HCT116 (cell line): ENCODE results near the gene NDUFA11. TPM values are rescaled to one million over a fixed set of nuclear protein-coding genes. Genes with fewer than 3 reads are reported as not detected.

ENCODE experiments used
- ATAC-seq: fragments of 200-7000 bp; cut with Tn5 transposase; 2 replicates; pipeline ENCODE4 v1.9.1; 2020; ENCODE audit warnings: mild to moderate bottlenecking, moderate library complexity
- BruUV-seq: library from RNA; stranded (reverse); fragments of 400-500 nt; replicated peaks from 2 replicates; lab custom pipeline; 2021; lab: Mats Ljungman, UMichigan
- CTCF ChIA-PET: fragments of 300-600 bp; sonication (Branson Sonifier 250); formaldehyde crosslinking; loops from one replicate; lab custom pipeline; 2021; ENCODE audit warnings: antibody characterized with exemption; lab: Charles Lee
- POLR2A ChIA-PET: fragments of 300-600, 350-600 bp; sonication (Branson Sonifier 250); formaldehyde crosslinking; loops from one replicate; lab custom pipeline; 2021; ENCODE audit warnings: antibody characterized with exemption; lab: Charles Lee
- RAD21 ChIA-PET, 2 experiments: fragments of 300-600 bp; sonication (Branson Sonifier 250); formaldehyde crosslinking; loops; one replicate each; lab custom pipeline; 2023; ENCODE audit warnings: low total read pairs in 2 of 2; ENCODE audit not compliant: uncharacterized antibody in 2 of 2, unreplicated experiment in 2 of 2, low non-redundant PET in 1 of 2; lab: Charles Lee
- DNase-seq: peaks from one replicate; pipeline ENCODE4 v3.0.0-alpha.2; 2010; ENCODE audit warnings: low read depth, low spot score
- H2AFZ ChIP-seq: fragments of 200-600 bp; shearing (Covaris generic), sonication (generic); 2 replicates; pipeline ENCODE4 v1.6.1; 2017; ENCODE audit warnings: low read depth, mixed run types, mixed read lengths, antibody characterized with exemption, low read length; ENCODE audit not compliant: poor library complexity, severe bottlenecking
- H3K27ac ChIP-seq: 2 replicates; pipeline ENCODE4 v1.5.1; 2012; ENCODE audit warnings: low read depth, low read length
- H3K27me3 ChIP-seq: fragments of 200-600 bp; sonication (generic); 2 replicates; pipeline ENCODE4 v1.6.1; 2016; ENCODE audit warnings: mixed run types, low read length, mixed read lengths; ENCODE audit not compliant: insufficient read depth
- H3K36me3 ChIP-seq, 2 experiments: fragments of 200-500 bp in 1 of 2; fragments of 200-600 bp in 1 of 2; sonication (Bioruptor generic) in 1 of 2; sonication (generic) in 1 of 2; 2 replicates each; pipeline versions ENCODE4 v1.5.1 to v1.6.1; 2014 to 2016; ENCODE audit warnings: low read length in 2 of 2, inconsistent platforms in 1 of 2, mixed read lengths in 1 of 2, mixed run types in 1 of 2; ENCODE audit not compliant: insufficient read depth in 2 of 2, control insufficient read depth in 1 of 2
- H3K4me1 ChIP-seq, 2 experiments: fragments of 200-600 bp in 1 of 2; sonication (generic) in 1 of 2; 2 replicates each; pipeline versions ENCODE4 v1.5.1 to v1.6.1; 2012 to 2017; ENCODE audit warnings: low read length in 2 of 2, inconsistent platforms in 1 of 2, mild to moderate bottlenecking in 1 of 2, mixed read lengths in 1 of 2, mixed run types in 1 of 2, moderate library complexity in 1 of 2; ENCODE audit not compliant: insufficient read depth in 2 of 2, control insufficient read depth in 1 of 2
- H3K4me2 ChIP-seq: fragments of 200-600 bp; sonication (generic); 2 replicates; pipeline ENCODE4 v1.6.1; 2017; ENCODE audit warnings: mixed run types, low read length, mixed read lengths
- H3K4me3 ChIP-seq, 2 experiments: fragments of 200-600 bp in 1 of 2; sonication (generic) in 1 of 2; replicated peaks in 1 of 2; 2 replicates each; pipeline ENCODE4 v1.5.1; 2011 to 2016; ENCODE audit warnings: low read length in 2 of 2, control low read depth in 1 of 2, low read depth in 1 of 2, mild to moderate bottlenecking in 1 of 2, mixed read lengths in 1 of 2, mixed run types in 1 of 2
- H3K79me2 ChIP-seq: fragments of 200-600 bp; sonication (generic); 2 replicates; pipeline ENCODE4 v1.6.1; 2017; ENCODE audit warnings: mild to moderate bottlenecking, mixed run types, low read length, moderate library complexity, mixed read lengths; ENCODE audit not compliant: insufficient read depth
- H3K9ac ChIP-seq: fragments of 200-600 bp; sonication (generic); 2 replicates; pipeline ENCODE4 v1.6.1; 2016; ENCODE audit warnings: low read length, mixed read lengths
- H3K9me2 ChIP-seq: fragments of 200-600 bp; sonication (generic), shearing (Covaris generic); 2 replicates; pipeline ENCODE4 v1.6.1; 2017; ENCODE audit warnings: mixed run types, mild to moderate bottlenecking, moderate library complexity; ENCODE audit not compliant: insufficient read depth
- H3K9me3 ChIP-seq, 2 experiments: fragments of 200-500 bp in 1 of 2; fragments of 200-600 bp in 1 of 2; sonication (Bioruptor generic) in 1 of 2; sonication (generic) in 1 of 2; 2 replicates each; pipeline ENCODE4 v1.6.1; 2014 to 2017; ENCODE audit warnings: low read length in 2 of 2, mixed read lengths in 2 of 2, inconsistent platforms in 1 of 2, low read depth in 1 of 2, mild to moderate bottlenecking in 1 of 2, mixed run types in 1 of 2, moderate library complexity in 1 of 2; ENCODE audit not compliant: control insufficient read depth in 1 of 2, insufficient read depth in 1 of 2
- H4K20me1 ChIP-seq: fragments of 200-600 bp; sonication (generic), shearing (Covaris generic); 2 replicates; pipeline ENCODE4 v1.6.1; 2017; ENCODE audit warnings: mixed run types, mild to moderate bottlenecking, moderate library complexity; ENCODE audit not compliant: insufficient read depth
- EZH2 ChIP-seq: fragments of 200-600 bp; sonication (generic); IDR thresholded peaks from 2 replicates; pipeline ENCODE4 v1.6.1; 2017; ENCODE audit warnings: antibody characterized with exemption, mixed run types
- JUND ChIP-seq: IDR thresholded peaks from 2 replicates; pipeline ENCODE4 v1.6.1; 2012
- POLR2AphosphoS5 ChIP-seq: IDR thresholded peaks from 2 replicates; pipeline ENCODE4 v1.6.1; 2011; ENCODE audit warnings: mild to moderate bottlenecking, low read depth, low read length, moderate library complexity
- SIN3A ChIP-seq: IDR thresholded peaks from 2 replicates; pipeline ENCODE4 v1.6.1; 2012; ENCODE audit warnings: low read depth
- TCF7L2 ChIP-seq: IDR thresholded peaks from 2 replicates; pipeline ENCODE4 v1.7.0; 2011; ENCODE audit warnings: borderline replicate concordance, inconsistent platforms; ENCODE audit not compliant: insufficient read depth, insufficient read length; ENCODE audit errors: extremely low read depth
- ZBTB33 ChIP-seq: IDR thresholded peaks from 2 replicates; pipeline ENCODE4 v1.6.1; 2011; ENCODE audit warnings: mild to moderate bottlenecking, low read length, moderate library complexity; ENCODE audit not compliant: insufficient replicate concordance; ENCODE audit errors: extremely low read depth
- intact Hi-C: fragments of 100-400 bp; cut with micrococcal nuclease; formaldehyde crosslinking; loops from 2 replicates; pipeline ENCODE4 v1.10.0; 2022
- total RNA-seq: library from RNA; stranded (reverse); gene quantifications from one replicate; pipeline ENCODE4 v1.2.1, GENCODE V29; 2021; ENCODE audit not compliant: unreplicated experiment
- TF ChIP-seq, protein P1 (sequence below): IDR thresholded peaks from 2 replicates; pipeline ENCODE4 v1.6.1; 2012
- TF ChIP-seq, protein P2 (sequence below), 3 experiments: fragments of 200-600 bp in 1 of 3; sonication (generic) in 1 of 3; IDR thresholded peaks in 2 of 3; conservative IDR thresholded peaks in 1 of 3; 2 replicates each; pipeline ENCODE4 v1.5.1; 2012 to 2017; ENCODE audit warnings: low read depth in 2 of 3, low read length in 2 of 3, antibody characterized with exemption in 1 of 3, borderline replicate concordance in 1 of 3, control low read depth in 1 of 3, mild to moderate bottlenecking in 1 of 3, mixed read lengths in 1 of 3, mixed run types in 1 of 3, moderate library complexity in 1 of 3; ENCODE audit not compliant: insufficient read depth in 1 of 3

The NDUFA11 gene
- total RNA-seq, 1 experiment from 2014 or later = 311 TPM

DNA sequence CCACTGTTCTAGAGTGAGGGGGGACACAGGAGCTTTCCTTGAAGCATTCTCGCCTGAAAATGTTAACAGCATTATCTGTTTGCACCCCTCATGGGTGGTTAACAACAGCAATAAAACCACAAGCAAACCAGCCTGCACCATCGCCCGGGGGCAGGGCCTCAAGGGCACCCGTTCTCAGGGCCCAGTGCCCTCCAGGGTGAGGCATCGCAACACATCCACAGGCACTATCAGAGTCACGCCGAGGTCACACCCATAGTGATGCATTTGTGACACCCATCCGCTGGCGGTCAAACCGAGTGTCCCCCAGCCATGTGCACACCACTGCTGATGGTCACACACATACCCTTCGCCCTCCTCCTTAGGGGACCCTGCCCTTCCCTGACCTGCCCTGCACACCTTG, 37.8 kb downstream of the NDUFA11 start:
- no peak overlapping the region for H3K4me3 ChIP-seq
- ChIA-PET RAD21 (no interaction called here), CTCF (no interaction called here), POLR2A (no interaction called here)
- no peaks in the 10 kb centered on the region for H3K79me2 ChIP-seq
- H3K27me3 ChIP-seq = no peaks in the 10 kb centered on the region
- no peak overlapping the region for H3K9ac ChIP-seq
- no TSS peak for BruUV-seq
- TF ChIP-seq ZBTB33 (no peak), EZH2 (no peak), JUND (no peak)
- H3K9me3 ChIP-seq = no peaks in the 10 kb centered on the region
- H4K20me1 ChIP-seq = no peaks in the 10 kb centered on the region
- DNase-seq (no peak), ATAC-seq (no peak)
- H2AFZ ChIP-seq = no peak overlapping the region
- no peak overlapping the region for H3K4me2 ChIP-seq
- H3K27ac ChIP-seq = no peak overlapping the region
- no peaks in the 10 kb centered on the region for H3K9me2 ChIP-seq
- no peaks in the 10 kb centered on the region for H3K36me3 ChIP-seq
- H3K4me1 ChIP-seq = no peaks in the 10 kb centered on the region; a peak in 1 of 4 replicates
- intact Hi-C loops = no loop called here

GRCh38 chr19:5864725-5865486, 38.7 kb downstream of the NDUFA11 start:
- Histone ChIP-seq H3K27me3 (no peaks in the 10 kb centered on the region), H3K9me3 (no peaks in the 10 kb centered on the region), H3K79me2 (no peaks in the 10 kb centered on the region), H3K4me3 (no peak overlapping the region), H2AFZ (no peak overlapping the region), H3K27ac (no peak overlapping the region), H3K4me2 (no peak overlapping the region), H3K9me2 (no peaks in the 10 kb centered on the region), H3K36me3 (no peaks in the 10 kb centered on the region), H3K4me1 (no peaks in the 10 kb centered on the region; a peak in 1 of 4 replicates), H3K9ac (no peak overlapping the region), H4K20me1 (no peaks in the 10 kb centered on the region)
- no TSS peak for BruUV-seq
- ATAC-seq = peak; percentile 52
- POLR2A ChIA-PET = no interaction called here
- DNase-seq = no peak
- CTCF ChIA-PET = no interaction called here
- no peak for TF ChIP-seq TCF7L2
- TF ChIP-seq, protein P1, sequence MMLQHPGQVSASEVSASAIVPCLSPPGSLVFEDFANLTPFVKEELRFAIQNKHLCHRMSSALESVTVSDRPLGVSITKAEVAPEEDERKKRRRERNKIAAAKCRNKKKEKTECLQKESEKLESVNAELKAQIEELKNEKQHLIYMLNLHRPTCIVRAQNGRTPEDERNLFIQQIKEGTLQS = no peak
- TF ChIP-seq, protein P2, sequence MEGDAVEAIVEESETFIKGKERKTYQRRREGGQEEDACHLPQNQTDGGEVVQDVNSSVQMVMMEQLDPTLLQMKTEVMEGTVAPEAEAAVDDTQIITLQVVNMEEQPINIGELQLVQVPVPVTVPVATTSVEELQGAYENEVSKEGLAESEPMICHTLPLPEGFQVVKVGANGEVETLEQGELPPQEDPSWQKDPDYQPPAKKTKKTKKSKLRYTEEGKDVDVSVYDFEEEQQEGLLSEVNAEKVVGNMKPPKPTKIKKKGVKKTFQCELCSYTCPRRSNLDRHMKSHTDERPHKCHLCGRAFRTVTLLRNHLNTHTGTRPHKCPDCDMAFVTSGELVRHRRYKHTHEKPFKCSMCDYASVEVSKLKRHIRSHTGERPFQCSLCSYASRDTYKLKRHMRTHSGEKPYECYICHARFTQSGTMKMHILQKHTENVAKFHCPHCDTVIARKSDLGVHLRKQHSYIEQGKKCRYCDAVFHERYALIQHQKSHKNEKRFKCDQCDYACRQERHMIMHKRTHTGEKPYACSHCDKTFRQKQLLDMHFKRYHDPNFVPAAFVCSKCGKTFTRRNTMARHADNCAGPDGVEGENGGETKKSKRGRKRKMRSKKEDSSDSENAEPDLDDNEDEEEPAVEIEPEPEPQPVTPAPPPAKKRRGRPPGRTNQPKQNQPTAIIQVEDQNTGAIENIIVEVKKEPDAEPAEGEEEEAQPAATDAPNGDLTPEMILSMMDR (IDR thresholded peaks at IDR 0.05 in 2 of 3, conservative IDR thresholded peaks at IDR 0.05 in 1 of 3; ENCODE audit: borderline replicate concordance in 1 of 3, insufficient read depth in 1 of 3, low read depth in 2 of 3, low read length in 2 of 3) = peak in 2 of 3 experiments; percentile 30 to 47; a peak in 3 of 6 replicates
- no peak for TF ChIP-seq POLR2AphosphoS5
- no peak for TF ChIP-seq SIN3A
- RAD21 ChIA-PET = no interaction called here
- intact Hi-C loops = no loop called here
